HG03095 (cell line): Measurements from ENCODE around the gene ACKR1.

ENCODE experiments used
- ATAC-seq: cut with Tn5 transposase; IDR thresholded peaks from one replicate; pipeline ENCODE4 v1.9.1; 2021; ENCODE audit warnings: moderate library complexity; ENCODE audit not compliant: unreplicated experiment

Gene ACKR1

GRCh38 chr1:159187033-159187432 is 17.6 kb upstream of the ACKR1 start:
- ATAC-seq: no peak

- no peak for ATAC-seq
Observed at GRCh38 chr1:159187647-159188374, 16.9 kb upstream of the ACKR1 start.

GRCh38 chr1:159188375-159188788 is 16.3 kb upstream of the ACKR1 start:
- ATAC-seq: peak; percentile 87

DNA sequence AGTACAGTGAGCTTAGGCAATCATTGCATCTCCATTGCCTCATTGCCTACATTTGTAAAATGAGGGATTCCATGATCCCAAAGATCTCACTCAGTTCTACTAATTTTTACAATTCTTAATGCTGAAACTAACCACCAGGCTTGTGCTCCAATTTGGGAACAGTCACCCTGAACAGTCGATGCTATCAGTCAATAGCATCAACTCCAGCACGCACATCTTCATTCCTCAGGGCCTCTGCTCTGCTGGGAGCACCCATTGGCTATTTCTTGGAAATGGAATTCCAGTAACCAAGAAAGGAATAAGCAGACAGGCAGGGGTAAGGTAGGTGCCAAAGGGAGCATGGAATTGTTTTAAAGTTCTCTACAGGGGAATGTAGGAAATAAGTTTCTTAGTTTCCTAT is 14.2 kb upstream of the ACKR1 start:
- ATAC-seq: no peak

- ATAC-seq: no peak
Observed at GRCh38 chr1:159196543-159196942, 8.1 kb upstream of the ACKR1 start.

- no peak for ATAC-seq
Observed at GRCh38 chr1:159197561-159198557, 6.8 kb upstream of the ACKR1 start.

DNA sequence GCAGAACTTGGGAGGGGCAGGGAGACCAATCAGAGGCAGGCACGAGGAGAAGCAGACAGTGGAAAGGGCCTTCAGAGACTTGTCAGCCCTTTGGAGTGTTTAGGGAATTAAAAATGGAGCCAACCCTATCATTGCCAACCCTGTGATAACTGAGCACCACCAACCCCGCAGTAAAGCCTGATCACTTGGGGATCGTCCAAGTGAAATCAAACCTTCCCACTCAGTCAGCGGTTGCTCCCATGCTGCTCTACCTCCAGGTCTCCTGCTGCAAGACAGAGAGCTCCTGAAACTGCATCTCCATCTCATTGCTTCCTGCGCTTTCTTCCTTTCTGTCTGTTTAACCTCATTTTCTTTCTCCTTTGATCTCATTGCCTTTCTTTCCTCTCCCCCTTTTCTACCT is 4.8 kb upstream of the ACKR1 start:
- ATAC-seq: no peak

DNA sequence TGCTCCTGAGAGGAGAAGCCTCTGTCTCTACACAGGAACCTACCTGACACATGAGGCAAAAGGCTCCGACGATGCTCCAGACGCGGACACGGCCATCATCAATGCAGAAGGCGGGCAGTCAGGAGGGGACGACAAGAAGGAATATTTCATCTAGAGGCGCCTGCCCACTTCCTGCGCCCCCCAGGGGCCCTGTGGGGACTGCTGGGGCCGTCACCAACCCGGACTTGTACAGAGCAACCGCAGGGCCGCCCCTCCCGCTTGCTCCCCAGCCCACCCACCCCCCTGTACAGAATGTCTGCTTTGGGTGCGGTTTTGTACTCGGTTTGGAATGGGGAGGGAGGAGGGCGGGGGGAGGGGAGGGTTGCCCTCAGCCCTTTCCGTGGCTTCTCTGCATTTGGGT is 3.9 kb upstream of the ACKR1 start:
- no peak for ATAC-seq

DNA sequence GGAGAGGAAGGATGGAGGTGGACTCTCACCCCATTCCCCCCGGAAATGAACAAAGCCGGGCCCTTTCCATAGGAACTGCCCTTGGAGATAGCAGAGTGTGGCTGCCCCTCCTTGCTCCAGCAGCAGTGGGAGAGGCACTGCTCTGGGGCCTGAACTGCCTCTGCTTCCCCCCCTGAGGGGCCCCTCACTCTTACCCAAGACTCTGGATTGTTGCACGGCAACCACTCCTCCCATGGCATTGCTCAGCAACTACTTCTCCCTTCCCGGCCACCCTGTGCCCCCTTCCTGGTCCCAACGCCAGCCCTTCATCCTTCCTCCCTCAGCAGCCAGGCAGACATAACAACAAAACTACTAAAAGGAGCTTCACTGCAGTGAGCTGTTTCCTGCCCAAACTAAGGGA is 3.0 kb upstream of the ACKR1 start:
- no peak for ATAC-seq

DNA sequence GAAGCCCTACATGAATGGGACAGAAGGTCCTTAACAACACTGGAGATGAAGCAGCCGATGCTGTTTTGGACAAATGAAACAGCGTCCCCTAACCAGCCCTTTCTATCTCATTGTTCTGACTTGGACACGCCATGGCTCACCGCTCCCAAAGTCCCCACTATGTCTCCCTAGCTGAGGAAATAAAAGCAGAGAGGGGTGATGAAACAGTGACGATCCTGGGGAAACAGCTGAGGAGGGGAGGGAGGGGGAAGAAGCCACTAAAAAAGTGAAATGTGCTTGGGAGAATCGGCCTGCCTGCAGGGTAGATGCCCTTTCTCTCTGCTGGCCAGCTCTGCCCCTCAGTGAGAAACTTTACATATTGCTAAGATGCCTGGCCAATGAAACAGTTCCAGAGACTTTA is 1.1 kb upstream of the ACKR1 start:
- ATAC-seq: no peak

- no peak for ATAC-seq
Observed at GRCh38 chr1:159205225-159205624, 550 bp downstream of the ACKR1 start.

GRCh38 chr1:159206110-159206509 is 1.4 kb downstream of the ACKR1 start:
- ATAC-seq: no peak

- ATAC-seq: no peak
Observed at GRCh38 chr1:159207080-159207479, 2.4 kb downstream of the ACKR1 start.

- ATAC-seq: no peak
Observed at GRCh38 chr1:159207774-159208173, 3.1 kb downstream of the ACKR1 start.

GRCh38 chr1:159208175-159208825 is 3.6 kb downstream of the ACKR1 start:
- ATAC-seq: no peak

GRCh38 chr1:159209061-159209460 is 4.4 kb downstream of the ACKR1 start:
- ATAC-seq: no peak

- ATAC-seq: no peak
Observed at GRCh38 chr1:159211331-159212136, 6.9 kb downstream of the ACKR1 start.

- ATAC-seq: no peak
Observed at GRCh38 chr1:159212596-159212995, 7.9 kb downstream of the ACKR1 start.

DNA sequence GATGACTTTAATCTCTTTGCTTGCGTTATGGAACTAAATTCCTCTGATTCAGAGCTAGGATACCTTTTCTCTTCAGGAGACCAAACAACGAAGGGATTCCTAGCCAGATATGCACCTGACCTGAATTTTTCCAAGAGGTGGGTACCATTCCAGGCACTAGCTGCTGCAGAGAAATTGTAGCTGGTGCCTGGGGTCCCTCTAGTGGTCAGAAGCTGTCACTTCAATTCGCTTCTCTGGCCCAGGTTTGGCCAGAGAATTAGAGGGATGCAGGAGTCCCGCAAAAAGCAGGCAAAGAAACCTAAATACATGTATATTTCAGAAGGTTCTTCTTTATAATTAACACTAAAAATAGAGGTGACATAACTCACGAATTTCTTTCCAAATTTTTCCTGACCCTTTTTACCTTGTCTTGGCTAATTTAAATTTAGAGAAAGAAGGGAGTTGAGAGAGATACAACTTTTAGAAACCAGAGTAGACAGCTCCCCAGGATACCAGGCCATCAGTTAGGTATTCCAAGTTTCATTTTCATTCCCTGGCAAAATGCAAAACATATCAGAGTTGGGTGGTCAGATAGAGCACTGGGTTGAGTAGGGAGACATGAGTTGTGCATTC is 9.6 kb downstream of the ACKR1 start:
- no peak for ATAC-seq
